ENCODE measurements around the gene CIP2A.

The CIP2A gene

GRCh38 chr3:108562565-108562964, 26.7 kb downstream of the CIP2A start:
- H3K27ac ChIP-seq: no peak overlapping the region
- no peak for TF ChIP-seq CTCF (conservative IDR thresholded peaks at IDR 0.05)

GRCh38 chr3:108555966-108556581, 33.2 kb downstream of the CIP2A start:
- H3K27ac ChIP-seq: peak overlapping the region; percentile 54

DNA sequence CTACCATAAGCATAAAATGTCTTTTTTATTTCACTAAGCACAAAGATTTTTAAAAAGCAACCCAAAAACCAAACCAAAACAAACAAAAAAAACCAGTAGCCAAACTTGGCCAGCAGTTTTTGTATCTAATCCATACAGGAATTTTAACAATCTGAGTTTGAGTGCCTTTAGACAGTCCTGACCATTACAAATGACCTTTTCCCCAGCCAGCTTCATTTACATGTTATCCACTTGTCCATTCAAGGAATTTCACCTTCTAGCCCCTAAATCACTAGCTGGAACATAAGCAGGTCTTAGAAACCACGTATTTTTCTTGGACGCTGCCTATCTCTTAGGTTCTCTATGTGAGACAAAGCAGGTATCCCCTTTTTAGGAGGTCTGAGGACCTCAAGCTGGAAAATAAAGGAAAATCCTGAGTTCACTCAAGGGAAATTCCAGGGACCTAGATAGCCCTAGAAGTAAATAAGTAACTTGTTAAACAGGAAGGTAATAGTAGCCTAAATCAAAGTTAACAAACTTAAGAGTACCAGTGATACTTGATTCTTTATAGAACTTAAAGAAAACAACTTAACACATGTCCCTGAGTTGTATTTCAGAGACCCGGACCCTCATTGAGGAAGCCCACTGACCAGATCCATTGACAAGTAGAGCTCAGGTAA, 34.2 kb downstream of the CIP2A start:
- peak overlapping the region; percentile 54 for H3K27ac ChIP-seq
- TF ChIP-seq CTCF (conservative IDR thresholded peaks at IDR 0.05): no peak

More at GRCh38 chr3:108555966-108556581, 33.2 kb downstream of the CIP2A start:
- no peak for TF ChIP-seq CTCF (conservative IDR thresholded peaks at IDR 0.05)

DNA sequence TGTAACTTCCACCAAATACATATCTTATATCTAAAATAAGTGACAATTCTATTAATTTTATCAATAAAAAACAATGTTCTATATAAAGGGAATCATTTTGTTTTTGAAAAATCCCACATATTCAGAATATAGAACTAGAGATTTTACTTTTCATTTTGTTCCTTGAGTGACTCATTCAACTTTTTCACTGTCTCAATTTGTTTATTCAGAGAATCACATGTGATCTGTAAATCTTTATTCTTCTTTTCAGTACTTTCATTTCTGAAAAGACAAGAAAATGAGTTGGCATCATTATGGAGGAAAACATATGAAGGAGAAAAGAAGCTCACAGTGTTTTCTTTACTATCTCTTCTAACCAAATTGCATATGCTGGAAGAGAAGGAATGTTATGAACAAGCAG, 35.0 kb downstream of the CIP2A start:
- TF ChIP-seq CTCF (conservative IDR thresholded peaks at IDR 0.05): no peak

DNA sequence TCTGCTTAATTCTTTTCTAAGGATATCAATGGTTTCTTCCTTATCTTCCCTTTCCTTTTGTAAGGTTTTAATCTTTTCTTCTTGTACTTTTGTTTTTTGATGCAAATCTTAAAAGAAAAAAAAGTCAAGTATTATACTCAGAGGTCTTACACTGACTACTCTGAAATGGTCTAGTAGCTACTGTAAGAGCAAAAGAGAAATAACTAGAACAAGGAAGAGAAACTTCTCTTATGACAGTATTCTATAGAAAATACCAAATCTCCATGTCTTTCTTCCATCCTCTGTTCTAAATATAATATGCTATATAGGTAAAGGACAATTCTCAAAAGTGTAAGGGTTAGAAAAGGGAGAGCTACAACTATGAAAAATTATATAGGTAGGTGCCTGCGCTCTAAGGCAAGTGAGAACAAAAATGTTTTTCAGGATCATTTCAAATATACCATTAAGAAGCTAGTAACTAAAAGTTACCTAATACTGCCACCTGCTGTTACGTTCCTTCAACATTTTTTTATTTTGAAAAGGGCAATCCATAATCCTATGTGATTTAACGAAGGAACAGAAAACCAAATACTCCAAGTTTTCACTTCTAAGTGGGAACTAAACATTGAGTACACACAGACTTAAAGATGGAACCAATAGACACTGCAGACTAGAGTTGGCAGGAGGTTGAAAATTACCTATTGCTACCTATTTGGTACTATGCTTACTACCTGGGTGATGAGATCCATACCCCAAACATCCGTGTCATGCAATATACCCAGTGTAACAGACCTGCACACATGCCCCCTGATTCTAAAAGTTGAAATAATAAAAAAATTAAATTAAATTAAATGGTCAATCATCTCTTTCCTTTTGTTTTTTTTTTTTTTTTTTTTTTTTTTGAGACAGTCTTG, 36.7 kb downstream of the CIP2A start:
- no peak overlapping the region for H3K27ac ChIP-seq
- TF ChIP-seq CTCF (conservative IDR thresholded peaks at IDR 0.05): peak; percentile 60; the same call in 1 of the 2 replicates

More for the DNA sequence above, 35.0 kb downstream of the CIP2A start:
- H3K27ac ChIP-seq: peak overlapping the region; percentile 54; the same call in 1 of the 2 replicates

GRCh38 chr3:108548886-108549285, 40.4 kb downstream of the CIP2A start:
- no peak for TF ChIP-seq CTCF (conservative IDR thresholded peaks at IDR 0.05)
- H3K27ac ChIP-seq: peak overlapping the region; percentile 60

DNA sequence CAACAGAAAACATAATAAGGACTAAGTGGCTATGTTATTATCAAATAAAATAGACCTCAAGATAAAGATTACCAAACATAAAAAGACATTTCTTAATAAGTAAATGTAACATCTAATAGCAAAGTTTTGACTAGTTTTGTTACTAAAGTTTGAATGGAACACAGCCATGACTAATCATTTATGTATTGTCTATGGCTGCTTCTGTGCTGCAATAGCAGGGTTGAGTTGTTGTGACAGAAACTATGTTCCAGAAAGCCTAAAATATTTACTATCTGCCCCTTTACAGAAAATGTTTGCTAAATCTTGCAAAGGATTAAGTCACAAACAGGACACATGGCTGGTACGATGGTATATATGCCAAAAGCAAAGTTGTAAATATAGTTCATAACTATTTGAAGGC, 40.9 kb downstream of the CIP2A start:
- TF ChIP-seq CTCF (conservative IDR thresholded peaks at IDR 0.05): no peak
- H3K27ac ChIP-seq: peak overlapping the region; percentile 60
